Stimulated activated CD8-positive, alpha-beta memory T cell treated with anti-CD3 and anti-CD28 coated beads, Interleukin-12 subunit alpha, Interleukin-12 subunit beta, amount 100 ng/mL, for 24 hours (primary cell): Measurements from ENCODE around the gene DCST2.
"Not testable (repeated sequence)": the region's sequence is repeated elsewhere in the genome, so short reads cannot be mapped to it uniquely, and the experiment has no call there.

Experiments used
- DNase-seq: peaks from one replicate; pipeline ENCODE4 v3.0.0-alpha.2; 2020; ENCODE audit errors: extremely low read depth

DCST2 gene

DNA sequence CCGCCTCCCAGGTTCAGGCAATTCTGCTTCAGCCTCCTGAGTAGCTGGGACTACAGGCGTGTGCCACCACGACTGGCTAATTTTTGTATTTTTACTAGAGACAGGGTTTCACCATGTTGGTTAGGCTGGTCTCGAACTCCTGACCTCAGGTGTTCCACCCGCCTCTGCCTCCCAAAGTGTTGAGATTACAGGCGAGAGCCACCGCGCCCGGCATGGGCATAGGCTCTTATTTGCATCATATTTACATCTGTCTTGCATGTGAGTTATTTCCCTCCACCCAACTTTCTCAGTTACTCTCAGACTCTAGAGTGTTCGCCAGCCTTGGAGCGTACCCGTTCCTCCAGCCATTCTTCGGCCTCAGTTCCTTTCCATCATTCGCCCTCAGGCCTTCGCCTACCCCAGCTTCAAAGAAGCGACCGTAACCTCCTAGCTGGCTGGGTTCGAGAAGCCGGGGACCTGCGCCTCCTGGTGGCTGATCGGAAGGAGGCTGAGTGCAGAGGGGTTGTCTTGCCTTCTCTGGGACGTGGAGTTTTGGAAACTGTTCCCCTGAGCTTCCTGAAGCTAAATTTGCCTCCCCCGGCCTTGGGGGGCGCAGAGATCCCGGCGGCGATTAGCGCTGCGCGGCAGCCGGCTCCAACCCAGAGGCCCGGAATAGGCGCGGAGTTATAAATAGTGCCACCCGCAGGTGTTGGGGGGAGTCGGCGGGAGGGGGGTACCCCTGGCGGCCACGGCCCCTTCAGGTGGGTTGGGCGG is 34.6 kb downstream of the DCST2 start:
- no peak for DNase-seq

DNA sequence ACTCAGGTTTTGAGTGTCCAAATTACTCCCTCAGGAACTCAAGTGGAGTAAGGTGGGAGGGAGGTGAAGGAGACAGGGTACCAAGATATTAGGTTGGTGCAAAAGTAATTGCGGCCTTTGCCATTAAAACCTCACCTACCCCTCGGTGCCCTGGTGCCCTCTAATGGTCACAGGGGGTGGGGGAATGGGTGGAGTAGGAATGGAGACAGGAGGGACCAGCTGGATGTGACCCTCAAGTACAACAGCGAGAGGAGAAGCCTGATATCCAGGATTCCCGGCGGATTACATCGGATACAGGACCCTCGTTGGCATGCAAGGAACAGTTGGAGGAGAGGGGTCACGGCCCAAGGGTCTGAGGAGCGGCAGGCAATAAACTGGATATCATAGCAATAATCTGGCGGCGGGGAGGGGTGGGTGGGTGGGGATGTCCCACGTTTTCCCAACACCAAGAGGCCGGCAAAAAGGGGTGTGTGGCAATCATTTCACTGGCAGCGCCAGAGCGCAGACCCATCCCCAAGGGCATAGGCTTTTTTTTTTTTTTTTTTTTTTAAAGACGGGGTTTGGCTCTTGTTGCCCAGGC is 35.3 kb downstream of the DCST2 start:
- DNase-seq = no peak

DNA sequence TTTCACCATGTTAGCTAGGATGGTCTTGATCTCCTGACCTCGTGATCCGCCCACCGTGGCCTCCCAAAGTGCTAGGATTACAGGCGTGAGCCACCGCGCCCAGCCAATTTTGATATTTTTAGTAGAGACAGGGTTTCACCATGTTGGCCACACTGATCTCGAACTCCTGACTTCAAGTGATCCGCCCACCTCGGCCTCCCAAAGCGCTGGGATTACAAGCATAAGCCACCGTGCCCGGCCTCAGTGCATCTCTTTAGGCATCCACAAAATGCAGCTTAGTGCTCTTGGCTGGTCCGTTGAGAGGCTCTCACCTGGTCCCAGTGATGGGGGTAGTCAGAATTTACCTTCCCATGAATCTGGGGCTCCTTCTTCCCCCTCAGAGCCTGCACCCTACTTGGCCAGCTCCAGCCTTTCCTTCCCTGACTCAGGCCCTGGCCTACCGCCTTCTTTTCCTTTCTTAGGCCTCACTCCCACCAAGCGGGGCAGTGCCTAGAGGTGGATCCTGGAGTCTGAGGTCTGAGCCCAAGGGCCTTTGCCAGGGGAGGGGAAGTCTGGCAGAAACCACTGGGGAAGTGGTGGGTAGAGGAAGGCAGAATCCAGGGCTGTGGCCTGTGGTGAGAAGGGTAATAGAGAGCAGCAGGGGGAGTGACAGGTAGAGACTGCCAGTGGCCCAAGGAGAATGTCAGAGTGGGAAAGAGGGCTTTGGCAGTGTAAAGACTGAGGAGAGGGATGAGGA is 36.4 kb downstream of the DCST2 start:
- no peak for DNase-seq

DNA sequence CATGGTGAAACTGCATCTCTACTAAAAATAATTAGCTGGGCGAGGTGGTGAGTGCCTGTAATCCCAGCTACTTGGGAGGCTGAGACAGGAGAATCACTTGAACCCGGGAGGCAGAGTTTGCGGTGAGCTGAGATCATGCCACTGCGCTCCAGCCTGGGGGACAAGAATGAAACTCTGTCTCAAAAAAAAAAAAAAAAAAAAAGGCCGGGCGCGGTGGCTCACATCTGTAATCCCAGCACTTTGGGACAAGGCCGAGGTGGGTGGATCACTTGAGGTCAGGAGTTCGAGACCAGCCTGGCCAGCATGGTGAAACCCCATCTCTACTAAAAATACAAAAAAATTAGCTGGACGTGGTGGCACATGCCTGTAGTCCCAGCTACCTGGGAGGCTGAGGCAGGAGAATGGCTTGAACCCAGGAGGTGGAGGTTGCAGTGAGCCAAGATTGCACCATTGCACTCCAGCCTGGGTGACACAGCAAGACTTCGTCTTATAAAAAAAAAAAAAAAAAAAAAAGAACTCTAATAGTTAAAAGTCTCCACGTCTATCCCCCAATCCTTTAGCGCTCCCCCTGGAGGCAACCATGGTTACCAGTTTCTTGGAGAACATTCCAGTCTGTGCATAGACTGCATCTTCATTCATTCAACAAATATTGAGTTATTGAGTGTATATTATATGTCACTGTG is 38.1 kb downstream of the DCST2 start:
- DNase-seq = not testable (repeated sequence)

DNA sequence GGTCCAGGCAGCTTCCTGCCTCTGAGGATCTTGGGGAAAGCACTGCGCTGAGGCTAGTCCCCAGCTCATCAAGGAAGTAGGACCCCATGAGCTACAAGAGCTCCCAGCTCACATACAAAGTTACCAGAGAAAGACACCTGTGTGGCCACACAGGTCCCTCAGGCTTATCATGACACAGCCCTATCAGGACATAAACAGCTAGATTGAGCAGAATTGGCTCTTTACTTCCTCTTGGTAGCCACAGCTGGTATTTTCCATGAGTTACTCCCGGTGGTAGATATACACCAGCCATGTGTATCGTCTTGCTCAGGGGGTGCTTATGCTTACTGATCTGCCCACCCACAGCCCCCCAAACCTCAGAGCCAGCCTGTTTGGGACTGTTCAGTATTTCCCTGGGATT is 39.0 kb downstream of the DCST2 start:
- DNase-seq = no peak

DNA sequence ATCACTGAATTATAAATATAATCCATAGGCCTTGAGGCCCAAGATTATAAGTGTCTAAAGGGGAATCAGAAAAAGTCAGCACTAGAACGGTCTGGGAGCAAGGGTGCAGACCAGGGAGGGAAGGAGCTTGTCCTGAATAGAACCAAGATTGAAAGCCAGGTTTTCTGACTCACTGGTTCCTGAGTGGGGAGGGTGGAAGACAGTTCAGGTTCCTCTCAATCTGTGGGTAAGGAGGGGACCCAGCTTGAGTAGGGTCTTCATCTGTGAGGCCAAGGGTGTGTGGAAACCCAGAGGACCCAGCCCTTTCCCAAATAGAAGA is 39.4 kb downstream of the DCST2 start:
- no peak for DNase-seq

DNA sequence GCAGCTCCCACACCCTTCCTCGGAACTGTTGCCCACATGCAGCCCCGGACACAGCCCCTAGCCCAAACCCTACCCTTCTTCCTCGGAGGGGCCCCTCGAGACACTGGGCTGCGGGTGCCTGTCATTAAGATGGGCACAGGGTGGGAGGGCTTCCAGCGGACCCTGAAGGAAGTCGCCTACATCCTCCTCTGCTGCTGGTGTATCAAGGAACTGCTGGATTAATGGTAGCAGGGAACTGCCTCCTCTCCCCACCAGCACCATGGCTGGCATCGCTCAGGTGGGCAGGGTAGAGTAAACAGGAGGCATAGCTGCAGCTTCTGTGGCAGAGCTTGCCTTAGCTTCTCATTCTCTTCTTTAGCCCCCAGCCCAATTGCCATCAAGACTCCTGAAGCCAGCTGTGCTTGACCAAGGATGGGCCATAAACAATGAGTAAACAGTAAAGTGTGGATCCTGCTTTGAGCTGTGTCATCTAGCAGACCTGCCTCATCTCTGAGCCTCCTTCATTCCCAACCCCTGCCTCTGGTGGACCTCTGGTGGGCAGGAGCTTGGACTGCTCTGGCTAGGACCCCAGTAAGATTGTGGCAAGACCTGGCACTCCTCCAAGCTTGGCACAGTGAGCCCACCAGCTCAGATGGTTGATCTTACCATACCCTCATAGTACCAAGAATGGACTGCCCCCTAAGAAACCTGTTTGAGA is 39.9 kb downstream of the DCST2 start, which contains the start of gene LENEP:
LENEP (plus strand) TSS at position 15 of the 697 bp plus-strand sequence; CDS start at position 37, 22 bp downstream.
- DNase-seq = no peak

DNA sequence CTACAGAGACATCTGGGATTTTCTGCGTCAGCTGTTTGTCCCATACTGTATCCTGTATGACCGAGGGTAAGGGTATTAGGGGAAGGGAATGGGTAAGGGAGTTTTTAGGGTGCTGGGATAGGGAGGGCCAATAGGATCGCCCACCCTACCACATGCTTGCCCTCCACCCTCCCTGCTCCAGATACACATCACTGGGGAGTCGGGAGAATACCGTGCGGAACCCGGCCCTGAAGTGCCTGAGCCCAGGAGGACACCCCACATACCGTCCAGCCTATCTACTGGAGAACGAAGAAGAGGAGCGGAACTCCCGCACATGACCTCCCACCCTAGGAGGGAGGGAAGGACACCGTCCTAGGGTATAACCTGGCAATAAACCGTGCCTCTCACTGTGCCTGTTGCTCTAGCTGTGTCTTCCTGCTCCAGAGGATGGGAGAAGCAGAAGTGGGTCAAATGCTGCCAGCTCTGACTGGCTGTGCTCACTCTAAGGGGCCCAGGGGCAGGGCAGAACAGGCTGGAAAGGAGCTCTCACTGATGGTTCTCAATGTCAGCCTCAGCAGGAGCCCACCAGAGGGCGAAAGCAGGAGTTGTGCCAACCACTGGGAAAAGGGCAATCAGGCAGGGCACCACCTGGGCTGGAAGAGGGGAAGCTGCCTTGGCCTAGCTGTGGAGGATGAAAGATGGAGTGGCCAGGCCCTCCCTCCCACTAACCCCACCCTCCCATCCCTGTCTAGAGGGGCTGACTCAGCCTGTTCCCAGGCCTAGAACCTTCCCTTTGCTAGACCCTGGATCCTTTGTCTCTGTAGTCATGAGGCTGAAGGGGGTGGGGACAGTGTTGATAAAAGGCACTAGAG is 40.6 kb downstream of the DCST2 start:
- DNase-seq = no peak

DNA sequence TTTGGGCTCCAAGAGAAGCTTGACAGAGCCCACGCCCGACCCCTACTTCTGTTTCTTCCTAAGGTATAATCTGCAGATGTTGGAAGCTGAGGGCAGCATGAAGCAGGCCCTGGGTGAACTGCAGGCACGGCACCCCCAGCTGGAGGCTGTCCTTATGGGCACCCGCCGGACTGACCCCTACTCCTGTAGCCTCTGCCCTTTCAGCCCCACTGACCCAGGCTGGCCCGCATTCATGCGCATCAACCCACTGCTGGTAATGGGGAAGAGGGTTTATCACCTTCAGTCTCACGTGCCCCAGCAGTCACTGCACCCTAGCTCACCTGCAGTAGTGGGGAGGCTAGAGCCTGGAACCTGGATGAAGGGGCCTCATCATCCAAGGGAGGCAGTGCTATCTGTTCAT is 43.3 kb downstream of the DCST2 start:
- DNase-seq = no peak

DNA sequence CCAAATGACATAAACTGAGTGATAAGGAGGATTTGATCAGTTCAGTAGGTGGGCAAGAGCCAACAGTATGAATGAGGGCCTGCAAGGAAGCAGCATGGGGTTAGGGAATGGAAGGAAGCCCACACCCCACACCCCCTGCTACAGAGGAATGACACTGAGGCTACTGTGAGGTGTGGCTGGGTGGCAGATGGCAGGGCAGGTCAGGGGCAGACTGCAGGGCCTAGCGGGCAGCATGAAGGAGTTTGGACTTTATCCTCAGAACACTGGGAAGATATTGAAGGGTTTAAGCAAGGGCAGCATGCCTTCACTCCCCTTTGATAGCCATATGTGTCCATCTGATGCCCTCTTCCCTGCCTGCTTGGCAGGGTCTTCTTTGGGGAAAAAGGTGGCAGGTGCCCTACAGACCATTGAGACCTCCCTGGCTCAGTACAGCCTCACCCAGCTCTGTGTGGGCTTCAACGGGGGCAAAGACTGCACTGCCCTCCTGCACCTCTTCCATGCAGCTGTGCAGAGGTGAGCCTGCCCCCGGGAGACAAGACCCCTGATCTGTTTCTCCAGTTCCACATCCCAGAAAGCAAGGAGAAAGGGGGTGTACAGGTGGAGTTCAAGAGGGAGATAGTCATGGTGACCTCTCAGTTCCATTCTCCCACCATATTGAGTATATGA is 44.3 kb downstream of the DCST2 start:
- DNase-seq = no peak

DNA sequence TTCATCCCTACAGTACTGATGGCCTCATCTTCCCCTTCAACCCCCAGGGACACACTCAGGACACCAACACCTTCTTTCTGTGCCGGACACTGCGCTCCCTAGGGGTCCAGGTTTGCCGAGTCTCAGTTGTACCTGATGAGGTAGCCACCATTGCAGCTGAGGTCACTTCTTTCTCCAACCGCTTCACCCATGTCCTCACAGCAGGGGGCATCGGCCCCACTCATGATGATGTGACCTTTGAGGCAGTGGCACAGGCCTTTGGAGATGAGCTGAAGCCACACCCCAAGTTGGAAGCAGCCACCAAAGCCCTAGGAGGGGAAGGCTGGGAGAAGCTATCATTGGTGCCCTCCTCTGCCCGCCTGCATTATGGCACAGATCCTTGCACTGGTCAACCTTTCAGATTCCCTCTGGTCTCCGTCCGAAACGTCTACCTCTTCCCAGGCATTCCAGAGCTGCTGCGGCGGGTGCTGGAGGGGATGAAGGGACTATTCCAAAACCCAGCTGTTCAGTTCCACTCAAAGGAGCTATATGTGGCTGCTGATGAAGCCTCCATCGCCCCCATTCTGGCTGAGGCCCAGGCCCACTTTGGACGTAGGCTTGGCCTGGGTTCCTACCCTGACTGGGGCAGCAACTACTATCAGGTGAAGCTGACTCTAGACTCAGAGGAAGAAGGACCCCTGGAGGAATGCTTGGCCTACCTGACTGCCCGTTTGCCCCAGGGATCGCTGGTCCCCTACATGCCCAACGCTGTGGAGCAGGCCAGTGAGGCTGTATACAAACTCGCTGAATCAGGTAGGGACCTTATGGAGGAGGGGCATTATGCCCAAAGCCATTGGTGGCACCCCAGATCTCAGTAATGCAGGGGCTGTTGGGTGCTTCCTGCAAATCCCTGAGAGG is 45.3 kb downstream of the DCST2 start:
- no peak for DNase-seq

DNA sequence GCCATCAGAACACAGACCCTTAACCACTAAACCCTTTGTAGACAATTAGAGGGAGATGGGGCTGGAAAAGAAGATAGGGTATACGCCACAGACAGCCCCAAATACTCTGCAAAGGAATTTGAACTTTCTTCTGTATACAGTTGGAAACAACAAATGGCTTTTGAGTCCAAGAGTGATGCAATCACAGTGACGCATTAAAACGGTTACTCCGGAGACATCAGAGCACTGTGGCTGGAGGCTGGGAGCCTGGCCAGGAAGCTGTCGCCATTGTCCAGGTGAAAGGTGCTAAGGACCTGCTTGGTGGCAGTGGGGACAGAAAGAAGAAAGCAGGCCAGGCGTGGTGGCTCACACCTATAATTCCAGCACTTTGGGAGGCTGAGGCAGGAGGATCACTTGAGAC is 46.3 kb downstream of the DCST2 start:
- no peak for DNase-seq

DNA sequence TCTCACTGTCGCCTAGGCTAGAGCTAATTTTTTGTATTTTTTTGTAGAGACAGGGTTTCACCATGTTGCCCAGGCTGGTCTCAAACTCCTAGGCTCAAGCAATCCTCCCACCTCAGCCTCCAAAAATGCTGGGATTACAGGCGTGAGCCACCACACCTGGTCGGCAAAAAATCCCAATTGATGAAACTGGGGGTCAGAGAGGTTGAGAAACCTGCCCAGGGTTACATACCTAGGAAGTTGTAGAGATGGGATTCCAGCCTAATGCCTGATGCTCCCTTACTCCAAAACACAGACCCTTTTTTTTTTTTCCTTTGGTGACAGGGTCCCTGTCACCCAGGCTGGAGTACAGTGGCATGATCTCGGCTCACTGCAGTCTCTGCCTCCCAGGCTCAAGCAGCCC is 46.8 kb downstream of the DCST2 start:
- not testable (repeated sequence) for DNase-seq

DNA sequence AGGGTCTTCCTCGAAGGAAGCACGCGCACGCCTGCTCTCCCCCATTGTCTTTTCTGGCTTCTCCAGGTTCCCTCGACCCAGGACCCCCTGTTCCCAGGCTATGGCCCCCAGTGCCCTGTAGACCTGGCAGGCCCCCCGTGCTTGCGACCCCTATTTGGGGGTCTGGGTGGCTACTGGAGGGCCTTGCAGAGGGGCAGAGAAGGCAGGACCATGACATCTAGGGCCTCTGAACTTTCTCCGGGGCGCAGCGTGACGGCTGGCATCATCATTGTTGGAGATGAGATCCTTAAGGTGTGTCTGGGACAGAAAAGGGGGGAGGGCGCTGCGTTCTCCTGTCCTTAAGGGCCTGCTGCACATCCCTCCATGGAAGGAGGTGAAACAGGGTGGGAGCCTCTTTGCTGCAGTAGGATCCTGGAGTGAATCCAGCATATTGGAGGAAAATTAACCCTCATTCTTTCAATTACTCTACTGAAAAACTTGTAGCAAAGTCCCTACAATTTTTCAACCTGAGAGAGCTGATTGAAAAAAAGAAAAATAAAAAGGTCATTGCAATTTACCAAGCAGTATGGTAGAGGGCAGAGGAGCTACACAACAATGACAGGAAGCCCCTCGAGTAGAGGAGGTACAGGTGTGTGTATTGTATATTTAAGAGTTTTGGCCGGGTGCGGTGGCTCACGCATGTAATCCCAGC is 49.7 kb downstream of the DCST2 start:
- DNase-seq = no peak

DNA sequence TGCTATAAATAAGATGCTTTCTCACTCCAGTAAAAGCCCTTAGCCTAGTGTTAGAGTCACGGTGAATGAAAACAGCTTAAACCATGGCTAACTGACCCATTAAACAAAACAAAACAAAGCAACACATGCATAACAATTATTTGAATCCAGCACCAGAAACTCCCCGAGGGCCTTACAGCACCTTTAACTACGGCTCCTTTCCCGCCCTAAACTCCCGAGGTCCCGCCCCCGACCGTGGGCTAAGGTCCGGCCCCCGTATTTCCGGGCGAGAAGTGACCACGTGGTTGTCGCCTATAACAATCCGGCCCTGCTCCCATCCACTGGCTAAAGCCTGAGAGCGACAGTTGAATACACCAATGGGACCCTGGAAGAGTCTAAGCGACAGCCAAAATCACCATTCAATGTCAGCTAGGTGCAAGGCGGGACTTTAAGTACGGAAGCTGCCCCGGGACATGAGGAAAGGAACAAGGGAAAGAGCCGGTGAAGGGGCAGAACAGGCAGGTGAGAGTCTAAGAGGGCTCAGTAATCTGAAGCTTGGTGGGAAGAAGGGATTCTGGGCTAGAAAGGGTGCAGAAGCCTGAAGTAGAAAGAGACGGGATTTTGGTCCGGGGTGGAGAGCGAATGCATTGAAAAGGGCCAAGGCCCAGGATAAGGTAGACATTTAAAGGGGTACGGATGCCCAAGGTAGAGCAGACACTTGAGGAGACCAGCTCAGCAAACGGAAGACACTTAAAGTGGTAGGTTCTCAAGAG is 50.5 kb downstream of the DCST2 start, which contains the start of gene FLAD1:
FLAD1 (plus strand) TSS at position 448 of the 752 bp plus-strand sequence. CDS start 351 bp downstream, outside the sequence.
- peak; percentile 92 for DNase-seq

DNA sequence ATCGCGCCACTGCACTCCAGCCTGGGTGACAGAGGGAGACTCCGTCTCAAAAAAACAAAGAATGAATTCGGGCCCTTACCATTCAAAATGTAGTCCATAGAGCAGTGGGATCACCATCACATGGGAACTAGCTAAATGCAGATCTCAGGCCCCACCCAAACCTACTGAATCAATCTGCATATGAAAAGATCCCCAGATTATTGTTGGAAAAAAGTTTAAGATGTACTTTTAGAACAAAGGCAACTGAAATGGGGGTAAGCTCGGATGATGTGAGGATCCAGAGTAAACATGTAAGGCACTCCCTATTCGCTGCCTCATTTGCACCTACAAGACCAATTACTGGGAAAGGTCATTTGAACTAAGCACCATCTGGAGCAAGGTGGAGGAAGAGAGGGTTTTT is 51.2 kb downstream of the DCST2 start:
- no peak for DNase-seq

DNA sequence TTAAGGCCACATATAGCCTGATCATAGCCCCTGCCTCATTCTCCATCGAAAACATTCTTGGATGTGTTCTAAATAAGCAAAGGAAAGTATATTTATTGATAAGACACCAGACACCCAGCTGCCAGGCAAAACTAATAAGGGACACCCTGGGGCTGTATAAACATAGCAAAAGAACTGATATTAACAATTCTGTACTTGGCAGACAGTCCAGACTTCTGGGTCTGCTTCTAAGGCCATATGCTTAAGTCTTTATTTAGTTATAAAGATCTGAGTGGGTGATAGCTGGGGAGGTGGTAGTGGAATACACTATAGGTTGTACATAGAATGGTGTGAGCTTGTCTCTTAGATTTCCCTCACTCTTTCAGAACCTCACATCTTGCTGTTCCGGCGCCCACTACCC is 55.2 kb downstream of the DCST2 start:
- no peak for DNase-seq

DNA sequence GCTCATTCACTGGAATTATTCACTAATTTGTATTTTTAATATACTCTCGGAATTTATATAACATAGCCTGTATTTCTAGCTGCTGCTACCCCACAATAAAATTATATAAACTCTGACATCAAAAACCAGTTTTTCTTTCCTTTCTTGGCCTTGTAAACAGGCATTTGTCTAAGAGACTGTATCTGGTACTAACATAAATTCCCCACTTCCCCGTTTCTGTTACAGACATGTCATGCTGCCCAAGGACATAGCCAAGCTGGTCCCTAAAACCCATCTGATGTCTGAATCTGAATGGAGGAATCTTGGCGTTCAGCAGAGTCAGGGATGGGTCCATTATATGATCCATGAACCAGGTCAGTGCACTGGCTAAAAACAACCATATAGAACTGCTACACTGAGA is 55.8 kb downstream of the DCST2 start:
- DNase-seq = not testable (repeated sequence)
